T47D (cell line): ENCODE measurements around the gene UNC13C.
A peak's percentile ranks its signal among the peaks of the same experiment; 100 is the strongest.

ENCODE experiments used
- DNase-seq, 2 experiments: peaks; one replicate each; pipeline versions ENCODE4 v3.0.0 to v3.0.0-alpha.2; 2011 to 2012; ENCODE audit warnings: low read depth in 1 of 2, low spot score in 1 of 2
- JUND ChIP-seq: IDR thresholded peaks from 2 replicates; pipeline ENCODE4 v1.6.1; 2012; ENCODE audit warnings: low read depth
- in situ Hi-C: cut with HindIII; loops from 2 replicates; pipeline ENCODE4 v1.10.0; 2016; ENCODE audit warnings: low sequenced_read_pairs, low pct_unique_long_range_greater_than_20kb

Gene UNC13C

DNA sequence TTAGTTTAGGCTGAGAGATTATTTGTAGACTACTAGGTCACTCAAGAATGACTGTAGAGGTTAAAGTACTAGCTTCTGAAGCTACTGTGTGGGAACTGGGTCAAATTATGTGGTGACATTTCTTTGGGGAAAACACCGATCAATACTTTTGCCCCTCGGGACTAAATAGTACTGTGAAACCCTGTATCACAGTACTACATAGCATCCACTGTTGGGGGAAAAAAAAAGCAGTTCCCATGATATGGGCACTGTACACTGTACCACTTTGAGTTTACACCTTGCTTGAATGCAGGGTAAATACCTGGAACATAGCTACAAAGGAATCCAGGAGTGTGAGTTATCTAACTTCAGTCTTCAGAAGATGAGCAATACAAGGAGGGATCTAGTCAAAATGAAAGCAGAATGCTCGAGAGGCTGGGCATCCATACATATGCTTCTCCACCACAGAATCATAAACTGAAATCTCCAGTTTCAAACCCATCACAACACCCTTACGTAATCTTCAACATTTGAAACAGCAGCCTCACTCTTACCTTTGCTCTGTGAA is 311.4 kb downstream of the UNC13C start:
- in situ Hi-C loops: no loop called here
- DNase-seq: no peak
- TF ChIP-seq JUND: no peak

- DNase-seq: no peak
- TF ChIP-seq JUND: no peak
- in situ Hi-C loops: no loop called here
Measured at GRCh38 chr15:54298396-54298795, 320.2 kb downstream of the UNC13C start.

- DNase-seq: no peak
- in situ Hi-C loops: no loop called here
- TF ChIP-seq JUND: no peak
Measured at GRCh38 chr15:54304321-54304720, 326.1 kb downstream of the UNC13C start.

DNA sequence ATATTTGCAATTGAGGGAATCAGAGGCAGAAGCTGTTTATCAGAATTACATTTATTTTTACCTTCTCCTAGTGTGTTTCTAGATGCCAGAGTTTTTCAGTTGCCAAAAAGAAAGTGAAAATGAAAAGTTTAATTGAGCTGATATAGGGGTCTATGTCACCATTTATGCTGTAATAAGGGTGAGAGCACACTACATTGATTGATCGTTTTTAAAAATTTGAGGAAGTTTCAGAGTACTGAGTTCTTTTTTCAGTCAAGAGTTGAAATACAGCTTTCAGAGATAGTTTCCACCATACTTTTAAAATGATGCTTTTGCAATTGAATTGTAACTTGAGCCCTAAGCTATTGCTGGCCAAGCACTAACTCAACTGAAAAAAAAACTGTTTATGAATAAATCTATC is 326.9 kb downstream of the UNC13C start:
- no peak for TF ChIP-seq JUND
- in situ Hi-C loops: no loop called here
- no peak for DNase-seq

DNA sequence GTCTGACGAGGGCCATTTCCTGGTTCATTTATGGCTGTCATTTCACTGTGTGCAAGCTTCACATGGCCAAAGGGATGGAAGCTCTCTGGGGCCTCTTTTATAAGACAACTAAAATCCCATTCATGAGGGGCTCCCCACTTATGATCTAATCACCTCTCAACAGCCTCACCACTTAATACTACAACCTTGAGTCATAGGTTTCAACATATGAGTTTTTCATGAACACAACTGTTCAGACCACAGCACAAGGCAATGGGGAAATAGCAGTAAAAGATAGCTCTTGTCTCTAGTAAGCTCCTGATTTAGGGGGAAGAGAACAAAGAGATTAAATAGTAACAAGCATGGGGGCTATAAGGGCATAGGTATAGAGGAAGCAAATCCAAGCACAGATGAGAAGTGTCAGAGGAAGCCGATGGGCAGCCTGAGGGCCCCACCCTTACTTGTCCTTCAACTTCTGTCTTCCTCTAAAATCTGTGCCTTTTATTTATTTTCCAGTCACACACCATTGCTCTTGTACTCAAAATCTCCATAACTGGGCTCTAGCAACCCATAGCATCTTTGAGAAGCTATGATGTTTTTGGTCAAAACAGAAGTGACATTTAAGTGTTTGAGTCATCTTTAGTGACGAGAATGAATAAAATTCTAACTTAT is 329.1 kb downstream of the UNC13C start:
- no peak for DNase-seq
- in situ Hi-C loops: no loop called here
- no peak for TF ChIP-seq JUND

DNA sequence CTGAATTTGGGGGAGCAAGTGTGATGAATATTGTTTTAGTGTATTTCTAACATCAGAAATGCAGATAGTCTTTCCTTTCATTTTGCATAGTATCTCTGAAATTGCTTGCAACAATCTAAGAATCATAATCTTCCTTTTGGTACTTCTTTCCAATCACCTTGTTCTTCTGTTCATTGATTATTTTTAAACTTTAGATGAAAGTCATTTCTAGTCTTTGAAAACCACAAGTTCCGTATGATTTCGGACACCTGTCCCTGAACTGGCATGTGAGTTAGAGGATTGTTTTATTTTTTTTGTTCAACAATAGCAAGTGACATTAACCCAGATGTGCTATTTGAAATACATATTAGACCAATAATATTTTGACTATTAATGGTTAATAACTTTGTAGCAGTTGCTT is 329.7 kb downstream of the UNC13C start:
- DNase-seq: no peak

GRCh38 chr15:54312528-54312927 is 334.3 kb downstream of the UNC13C start:
- no peak for DNase-seq
- TF ChIP-seq JUND: no peak
- in situ Hi-C loops: no loop called here

More for the DNA sequence above, 329.7 kb downstream of the UNC13C start:
- TF ChIP-seq JUND: no peak
- in situ Hi-C loops: no loop called here

- in situ Hi-C loops: no loop called here
- no peak for DNase-seq
- no peak for TF ChIP-seq JUND
Measured at GRCh38 chr15:54321426-54321825, 343.2 kb downstream of the UNC13C start.

GRCh38 chr15:54322341-54322740 is 344.1 kb downstream of the UNC13C start:
- DNase-seq: no peak
- in situ Hi-C loops: no loop called here
- no peak for TF ChIP-seq JUND

DNA sequence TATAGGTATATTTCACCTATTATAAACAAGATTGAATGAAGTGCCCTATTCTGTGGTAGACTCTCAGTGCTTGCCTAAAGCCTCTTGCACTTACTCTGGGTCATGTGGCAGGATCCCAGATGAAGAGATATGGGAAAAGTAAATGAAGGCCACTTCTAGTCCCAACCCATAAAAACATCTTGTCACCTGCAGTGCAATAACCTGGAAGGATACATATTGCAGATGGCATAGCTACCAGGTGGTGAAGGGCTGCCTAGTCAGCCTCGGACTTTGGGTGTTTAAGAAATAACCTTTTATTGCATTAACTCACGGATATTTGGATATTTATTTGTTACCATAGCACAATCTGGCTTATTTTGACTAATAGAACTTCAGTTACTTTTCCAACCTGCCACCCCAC is 367.1 kb downstream of the UNC13C start:
- in situ Hi-C loops: no loop called here
- TF ChIP-seq JUND: no peak
- peak in 1 of 2 experiments; percentile 16 for DNase-seq

GRCh38 chr15:54345827-54346226 is 367.6 kb downstream of the UNC13C start:
- no peak for TF ChIP-seq JUND
- in situ Hi-C loops: no loop called here
- no peak for DNase-seq

GRCh38 chr15:54347082-54347827 is 369.0 kb downstream of the UNC13C start:
- in situ Hi-C loops: no loop called here
- DNase-seq: no peak
- TF ChIP-seq JUND: no peak

DNA sequence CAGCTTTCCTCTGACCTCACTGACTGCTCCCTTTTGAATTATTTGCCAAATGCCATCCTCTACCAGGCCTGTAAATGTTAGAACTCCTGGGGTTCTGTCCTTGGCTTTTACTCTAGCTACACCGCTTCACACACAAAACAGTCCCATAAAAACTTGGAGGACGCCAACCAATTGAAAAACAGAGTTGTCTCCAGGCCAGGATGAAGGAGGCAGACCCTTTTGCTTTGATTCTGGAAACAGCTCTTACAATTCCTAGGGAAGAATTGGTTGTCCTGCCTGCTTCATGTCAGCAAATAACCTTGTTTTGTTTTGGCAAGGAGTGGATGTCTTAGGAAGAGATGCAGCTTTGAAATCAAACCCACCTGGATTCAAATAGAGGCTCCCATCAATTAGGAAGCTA is 375.5 kb downstream of the UNC13C start:
- in situ Hi-C loops: no loop called here
- TF ChIP-seq JUND: no peak
- DNase-seq: no peak
